Measurements from ENCODE around the gene STK40. TPM values are rescaled to one million over a fixed set of nuclear protein-coding genes. Genes with fewer than 3 reads are reported as not detected.

STK40 gene
- total and polyA plus RNA-seq, 2 donors: 11.8 to 73.5 TPM

GRCh38 chr1:36352910-36353878, 32.5 kb downstream of the STK40 start:
- DNase-seq (ENCODE audit: extremely low spot score): no peak
- H3K4me3 ChIP-seq (ENCODE audit: low read depth, low read length): no peak overlapping the region
- 82% methylated on average over 15 of the region's 15 CpGs for WGBS
- no peaks in the 10 kb centered on the region for H3K4me1 ChIP-seq (ENCODE audit: insufficient read depth)
- H3K36me3 ChIP-seq (ENCODE audit: insufficient read depth): no peaks in the 10 kb centered on the region
- H3K27ac ChIP-seq (ENCODE audit: low read depth): no peak overlapping the region

DNA sequence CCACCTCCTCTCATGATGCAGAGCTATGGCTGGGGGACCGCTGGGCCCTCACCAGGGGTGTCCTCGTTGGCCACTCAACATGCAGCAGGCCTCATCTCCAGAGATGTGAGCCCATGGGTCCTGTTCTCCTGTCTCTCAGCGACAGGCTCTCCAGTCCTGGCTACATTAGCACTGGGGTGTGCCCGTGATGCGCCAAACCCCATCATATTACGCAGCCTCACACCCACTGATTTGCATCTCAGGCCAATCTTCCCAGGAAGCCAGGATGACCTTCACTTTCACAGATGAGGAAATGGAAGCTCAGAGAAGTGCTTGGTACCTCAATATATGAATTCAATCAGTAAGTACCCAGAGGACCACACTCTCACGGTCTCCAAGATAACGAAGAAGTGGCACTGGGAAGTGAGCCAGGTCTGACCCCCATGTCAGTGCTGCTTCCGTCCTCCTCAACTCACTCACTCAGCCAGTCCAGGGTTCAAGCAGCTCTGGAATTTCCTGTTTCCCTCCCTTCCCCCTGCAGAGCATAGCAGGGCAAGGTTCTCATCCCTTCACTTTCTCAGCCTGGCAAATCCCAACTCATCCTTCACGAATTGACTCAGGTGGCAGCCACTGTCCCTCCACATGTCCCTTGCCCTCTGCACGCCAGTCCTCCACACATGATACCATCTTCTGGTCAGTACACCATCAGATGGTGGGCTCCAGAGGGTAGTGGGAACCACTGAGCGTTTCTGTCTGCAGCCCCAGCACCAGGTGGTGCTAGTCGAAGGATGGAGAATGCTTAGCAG, 33.4 kb downstream of the STK40 start:
- Histone ChIP-seq H3K36me3 (ENCODE audit: insufficient read depth) (peaks cover 2% of the 10 kb centered on the region), H3K4me1 (ENCODE audit: insufficient read depth) (no peaks in the 10 kb centered on the region), H3K4me3 (ENCODE audit: low read depth, low read length) (no peak overlapping the region), H3K27ac (ENCODE audit: low read depth) (no peak overlapping the region)
- no peak for DNase-seq (ENCODE audit: extremely low spot score)
- 77% methylated on average over 13 of the region's 13 CpGs for WGBS

DNA sequence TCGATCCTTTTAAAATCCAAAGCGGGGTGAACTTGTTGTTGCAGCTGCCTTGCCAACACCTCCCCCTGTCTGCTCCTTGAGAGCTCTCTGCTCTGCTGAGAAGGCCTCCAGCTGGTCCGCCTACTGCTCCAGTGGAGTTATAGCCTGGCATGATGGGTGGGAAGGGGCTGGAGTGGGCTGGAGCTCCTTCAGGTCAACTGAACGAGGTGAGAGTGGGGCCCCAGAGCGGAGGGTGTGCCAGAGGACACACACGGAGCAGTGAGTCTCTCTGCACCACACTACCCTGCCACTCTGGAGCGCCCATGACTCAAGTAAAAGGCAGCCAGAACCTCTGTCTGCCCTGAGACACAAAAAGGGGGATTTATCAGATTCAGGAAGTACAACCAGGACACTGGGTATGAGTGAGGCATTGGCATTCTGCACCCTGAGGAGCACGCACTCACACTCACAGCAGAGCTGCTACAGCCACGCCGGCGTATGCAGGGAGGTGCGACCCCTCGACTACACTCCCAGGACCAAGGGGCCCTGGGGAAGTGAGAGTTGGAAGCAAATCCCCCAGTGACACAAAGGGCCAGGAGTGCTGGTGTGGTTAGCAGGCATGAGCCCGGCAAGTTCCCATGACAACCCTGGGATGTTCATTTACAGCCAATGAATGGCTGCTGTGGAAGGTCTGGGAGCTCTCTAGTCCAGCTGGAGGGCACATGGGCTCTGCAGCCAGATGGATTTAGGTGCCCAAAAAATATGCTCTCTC, 34.3 kb downstream of the STK40 start:
- H3K4me1 ChIP-seq (ENCODE audit: insufficient read depth): no peaks in the 10 kb centered on the region
- H3K27ac ChIP-seq (ENCODE audit: low read depth): peak overlapping the region; percentile 33
- H3K36me3 ChIP-seq (ENCODE audit: insufficient read depth): peaks cover 5% of the 10 kb centered on the region
- H3K4me3 ChIP-seq (ENCODE audit: low read depth, low read length): no peak overlapping the region
- DNase-seq (ENCODE audit: extremely low spot score): no peak
- WGBS: 42% methylated on average over 14 of the region's 14 CpGs

GRCh38 chr1:36350659-36351226, 35.0 kb downstream of the STK40 start:
- DNase-seq (ENCODE audit: extremely low spot score): no peak
- Histone ChIP-seq H3K4me1 (ENCODE audit: insufficient read depth) (no peaks in the 10 kb centered on the region), H3K27ac (ENCODE audit: low read depth) (peak overlapping the region; percentile 33), H3K36me3 (ENCODE audit: insufficient read depth) (peaks cover 5% of the 10 kb centered on the region), H3K4me3 (ENCODE audit: low read depth, low read length) (no peak overlapping the region)
- 36% methylated on average over 13 of the region's 13 CpGs for WGBS

DNA sequence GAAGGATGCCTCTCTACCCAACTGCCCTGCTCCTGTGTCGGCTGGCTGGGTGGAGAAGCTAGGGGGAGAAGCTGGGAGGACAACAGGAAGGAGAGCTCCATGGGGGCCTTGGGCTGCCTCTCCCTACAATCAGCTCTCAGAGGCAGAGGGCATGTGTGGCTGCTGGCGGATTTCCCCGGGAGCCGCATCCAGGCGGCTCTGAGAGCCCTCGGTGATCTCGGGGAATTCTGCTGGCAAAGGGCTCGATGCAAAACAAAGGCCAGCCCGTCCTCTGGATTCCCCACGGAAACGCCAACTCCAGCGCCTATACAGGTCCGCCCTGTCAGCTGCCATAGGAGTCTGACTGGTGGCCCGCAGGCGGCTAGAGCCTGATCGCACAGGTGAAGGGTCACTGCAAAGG, 35.9 kb downstream of the STK40 start:
- Histone ChIP-seq H3K4me1 (ENCODE audit: insufficient read depth) (no peaks in the 10 kb centered on the region), H3K27ac (ENCODE audit: low read depth) (no peak overlapping the region), H3K36me3 (ENCODE audit: insufficient read depth) (peaks cover 7% of the 10 kb centered on the region), H3K4me3 (ENCODE audit: low read depth, low read length) (no peak overlapping the region)
- WGBS: 74% methylated on average over 16 of the region's 16 CpGs
- no peak for DNase-seq (ENCODE audit: extremely low spot score)

GRCh38 chr1:36349241-36349671, 36.5 kb downstream of the STK40 start:
- no peaks in the 10 kb centered on the region for H3K4me1 ChIP-seq (ENCODE audit: insufficient read depth)
- 70% methylated on average over 7 of the region's 7 CpGs for WGBS
- peaks cover 7% of the 10 kb centered on the region for H3K36me3 ChIP-seq (ENCODE audit: insufficient read depth)
- no peak overlapping the region for H3K4me3 ChIP-seq (ENCODE audit: low read depth, low read length)
- H3K27ac ChIP-seq (ENCODE audit: low read depth): no peak overlapping the region
- DNase-seq (ENCODE audit: extremely low spot score): no peak

GRCh38 chr1:36346741-36347370, 38.9 kb downstream of the STK40 start:
- H3K27ac ChIP-seq (ENCODE audit: low read depth): no peak overlapping the region
- DNase-seq (ENCODE audit: extremely low spot score): no peak
- 88% methylated on average over 8 of the region's 8 CpGs for WGBS
- H3K4me1 ChIP-seq (ENCODE audit: insufficient read depth): no peaks in the 10 kb centered on the region
- peaks cover 7% of the 10 kb centered on the region for H3K36me3 ChIP-seq (ENCODE audit: insufficient read depth)
- H3K4me3 ChIP-seq (ENCODE audit: low read depth, low read length): no peak overlapping the region

- no peak for DNase-seq (ENCODE audit: extremely low spot score)
- WGBS: 89% methylated on average over 7 of the region's 7 CpGs
- peaks cover 7% of the 10 kb centered on the region for H3K36me3 ChIP-seq (ENCODE audit: insufficient read depth)
- no peak overlapping the region for H3K4me3 ChIP-seq (ENCODE audit: low read depth, low read length)
- H3K27ac ChIP-seq (ENCODE audit: low read depth): no peak overlapping the region
- H3K4me1 ChIP-seq (ENCODE audit: insufficient read depth): no peaks in the 10 kb centered on the region
Measured at GRCh38 chr1:36345353-36345752, 40.4 kb downstream of the STK40 start.

GRCh38 chr1:36344395-36344680, 41.4 kb downstream of the STK40 start:
- 88% methylated on average over 8 of the region's 8 CpGs for WGBS
- Histone ChIP-seq H3K4me1 (ENCODE audit: insufficient read depth) (no peaks in the 10 kb centered on the region), H3K27ac (ENCODE audit: low read depth) (no peak overlapping the region), H3K4me3 (ENCODE audit: low read depth, low read length) (no peak overlapping the region), H3K36me3 (ENCODE audit: insufficient read depth) (peaks cover 7% of the 10 kb centered on the region)
- DNase-seq (ENCODE audit: extremely low spot score): no peak

- peaks cover 7% of the 10 kb centered on the region for H3K36me3 ChIP-seq (ENCODE audit: insufficient read depth)
- H3K27ac ChIP-seq (ENCODE audit: low read depth): no peak overlapping the region
- H3K4me1 ChIP-seq (ENCODE audit: insufficient read depth): no peaks in the 10 kb centered on the region
- DNase-seq (ENCODE audit: extremely low spot score): no peak
- 92% methylated on average over 24 of the region's 24 CpGs for WGBS
- H3K4me3 ChIP-seq (ENCODE audit: low read depth, low read length): no peak overlapping the region
Measured at GRCh38 chr1:36343651-36344394, 41.9 kb downstream of the STK40 start.

DNA sequence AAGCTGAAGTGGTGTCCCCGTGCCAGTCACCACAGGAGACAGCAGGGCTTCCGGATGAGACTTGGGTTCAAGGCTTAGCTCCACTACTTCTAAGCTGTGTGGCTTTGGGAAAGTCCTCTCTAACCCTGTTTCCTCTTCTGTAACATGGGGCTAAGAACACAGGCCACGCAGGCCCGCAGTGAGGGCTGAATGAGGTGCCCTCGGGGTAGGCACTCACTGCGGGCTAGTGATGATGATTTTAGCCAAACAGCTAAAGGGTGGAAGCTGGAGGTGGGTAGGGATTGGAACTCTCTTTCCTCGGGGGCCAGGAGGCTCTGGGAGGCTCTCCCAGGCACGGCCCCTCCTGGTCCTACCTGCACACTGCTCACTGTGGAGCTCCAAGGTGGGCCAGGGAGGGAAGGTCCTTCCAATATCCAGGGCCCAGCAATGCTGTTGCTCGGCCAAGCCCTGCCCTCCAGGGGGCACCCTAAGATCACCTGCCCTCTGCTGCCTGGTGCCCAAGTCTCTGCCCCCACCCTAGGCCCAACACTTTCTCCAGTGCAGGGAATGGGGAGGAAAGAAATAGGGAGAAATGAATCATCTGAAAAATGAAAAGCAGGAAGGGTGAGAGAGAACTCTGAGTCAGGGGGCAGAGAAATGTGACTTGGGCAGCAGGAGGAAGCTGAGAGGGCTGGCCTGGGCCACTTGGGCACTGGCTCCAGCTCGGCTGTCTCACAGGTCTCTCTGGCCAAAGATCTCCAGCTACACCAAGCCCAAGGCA, 43.1 kb downstream of the STK40 start:
- Histone ChIP-seq H3K4me1 (ENCODE audit: insufficient read depth) (no peaks in the 10 kb centered on the region), H3K4me3 (ENCODE audit: low read depth, low read length) (no peak overlapping the region), H3K36me3 (ENCODE audit: insufficient read depth) (peaks cover 5% of the 10 kb centered on the region), H3K27ac (ENCODE audit: low read depth) (no peak overlapping the region)
- DNase-seq (ENCODE audit: extremely low spot score): no peak
- WGBS: 79% methylated on average over 10 of the region's 10 CpGs

Data from urinary bladder (tissue), 4 donors.